Measurements from ENCODE around the gene KRTAP4-7.

GRCh38 chr17:41065829-41066624, 17.9 kb upstream of the KRTAP4-7 start, which contains the start of gene KRTAP2-4:
- no peak for TF ChIP-seq CTCF (IDR thresholded peaks at IDR 0.05)
- no peak for TF ChIP-seq POLR2A (IDR thresholded peaks at IDR 0.05)

Measured in adrenal gland (tissue), 5 donors.